Stimulated activated CD4-positive, alpha-beta T cell treated with anti-CD3 and anti-CD28 coated beads, Interleukin-15, amount 100 ng/mL, for 24 hours (primary cell): ENCODE measurements around the gene OR1L1.

Source experiments
- DNase-seq: peaks from one replicate; pipeline ENCODE4 v3.0.0-alpha.2; 2020

OR1L1 gene

GRCh38 chr9:122661416-122661815, at the start of gene OR1L1:
OR1L1 (plus strand) TSS chr9:122661716; CDS start chr9:122661716, 0 bp downstream.
- DNase-seq = no peak

DNA sequence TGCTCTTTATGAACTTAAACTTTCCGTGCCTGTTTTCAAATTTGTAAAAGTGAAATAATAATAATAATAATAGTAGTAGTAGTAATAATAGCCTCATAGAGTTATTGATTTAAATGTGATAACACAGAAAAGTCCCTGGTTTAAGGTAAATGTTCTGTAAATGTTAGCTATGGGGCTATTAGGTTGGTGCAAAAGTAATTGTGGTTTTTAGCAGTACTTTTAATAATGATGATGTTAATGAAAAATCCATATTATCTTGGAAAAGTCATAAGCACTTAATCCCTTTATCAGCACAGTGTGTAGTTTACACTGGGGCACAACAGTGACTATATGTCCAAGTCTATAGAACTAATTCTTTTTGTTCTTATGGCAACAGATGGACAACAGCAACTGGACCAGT, 47.2 kb upstream of the OR1L1 start, which contains the start of gene OR1Q1:
OR1Q1 (plus strand) TSS at position 377 of the 400 bp plus-strand sequence; CDS start at position 377, 0 bp downstream.
- DNase-seq = no peak

DNA sequence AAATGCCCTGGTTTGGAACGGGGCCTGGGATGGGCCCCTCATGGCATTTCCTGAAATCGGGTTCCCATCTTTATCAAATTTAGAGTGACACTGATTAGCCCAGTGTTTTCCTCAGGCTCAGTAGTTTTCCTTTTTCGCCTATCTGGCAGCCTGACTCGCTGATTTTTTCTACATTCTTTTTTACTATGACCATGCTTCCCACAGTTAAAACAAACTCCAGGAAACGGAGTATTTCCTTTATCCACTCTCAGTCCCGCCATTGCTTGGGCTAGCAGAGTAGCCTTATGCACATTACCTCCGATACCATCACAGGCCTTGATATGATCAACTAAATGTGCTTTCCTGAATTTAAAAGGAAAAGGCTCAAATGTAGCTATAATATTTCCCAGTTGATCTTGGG, 41.5 kb upstream of the OR1L1 start:
- no peak for DNase-seq

DNA sequence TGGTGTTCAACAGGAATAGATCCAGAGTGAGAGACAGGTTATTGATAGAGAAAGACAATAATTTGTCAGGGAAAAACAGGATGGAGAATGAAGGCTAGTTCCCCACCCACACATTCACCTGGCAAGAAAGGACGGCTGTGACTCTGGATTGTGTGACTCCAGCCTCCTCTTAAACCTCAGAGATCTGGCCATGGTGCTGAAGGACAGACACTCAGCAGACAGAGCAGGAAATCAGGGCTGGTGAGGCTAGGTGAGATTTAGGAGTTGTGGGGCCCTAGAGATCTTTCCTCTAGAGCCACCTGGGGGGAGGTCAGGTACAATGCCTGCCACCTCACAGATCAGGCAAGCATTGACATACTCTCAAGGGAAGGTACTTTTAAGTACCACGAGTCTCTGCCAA, 19.3 kb upstream of the OR1L1 start:
- DNase-seq = no peak

GRCh38 chr9:122656378-122656777, 5.1 kb upstream of the OR1L1 start:
- no peak for DNase-seq

DNA sequence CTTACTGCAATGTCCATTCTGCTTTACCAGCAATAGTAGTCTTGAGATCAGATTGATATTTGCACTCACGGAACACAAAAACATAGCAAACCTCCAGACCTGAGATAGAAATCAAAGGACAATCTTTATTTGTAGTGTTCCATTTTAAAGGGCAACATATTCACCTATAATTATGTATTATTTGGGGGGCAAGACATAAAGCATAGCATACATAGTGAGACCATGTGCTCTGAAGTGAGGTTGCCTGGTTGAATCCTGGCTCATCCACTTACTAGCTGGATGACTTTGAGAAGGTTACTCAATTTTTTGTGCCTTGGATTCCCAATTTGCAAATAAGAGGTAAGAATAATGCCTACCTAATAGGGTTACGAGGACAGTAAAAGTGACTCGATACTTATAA, 4.0 kb upstream of the OR1L1 start, which contains the start of gene OR1B1:
OR1B1 (minus strand) TSS at position 101 of the 400 bp plus-strand sequence.
- no peak for DNase-seq

GRCh38 chr9:122672481-122672880, 11.0 kb downstream of the OR1L1 start:
- no peak for DNase-seq

DNA sequence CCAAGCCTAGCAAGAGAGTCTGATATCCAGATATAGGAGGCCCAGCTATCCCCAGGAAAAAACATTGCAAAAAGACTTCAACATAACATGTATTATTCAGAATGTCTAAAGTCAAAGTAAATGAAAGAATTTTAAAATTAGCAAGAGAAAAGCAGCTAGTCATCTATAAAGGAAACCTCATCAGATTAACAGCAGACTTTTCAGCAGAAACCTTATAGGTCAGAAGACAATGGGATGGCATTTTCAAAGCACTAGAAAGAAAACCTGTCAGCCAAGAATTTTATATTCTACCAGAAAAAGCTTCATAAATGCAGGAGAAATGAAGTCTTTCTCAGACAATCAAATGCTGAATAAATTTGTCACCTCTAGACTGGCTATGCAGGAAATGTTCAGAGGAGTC, 23.3 kb downstream of the OR1L1 start:
- DNase-seq = no peak

- DNase-seq = no peak
Observed at GRCh38 chr9:122695696-122696095, 34.2 kb downstream of the OR1L1 start.
